Panc1 (cell line): ENCODE measurements around the gene GALNTL6. TPM values are rescaled to one million over a fixed set of nuclear protein-coding genes. Genes with fewer than 3 reads are reported as not detected.

Source experiments
- ATAC-seq: fragments of 200-7000 bp; cut with Tn5 transposase; 2 replicates; pipeline ENCODE4 v1.9.1; 2020; ENCODE audit warnings: mild to moderate bottlenecking, moderate library complexity
- BruUV-seq: library from RNA; stranded (reverse); fragments of 400-500 nt; replicated peaks from 2 replicates; lab custom pipeline; 2021; lab: Mats Ljungman, UMichigan
- CTCF ChIA-PET: fragments of 300-600 bp; sonication (Branson Sonifier 250); formaldehyde crosslinking; loops from one replicate; lab custom pipeline; 2022; ENCODE audit warnings: antibody characterized with exemption; lab: Charles Lee
- POLR2A ChIA-PET: fragments of 300-600 bp; sonication (Branson Sonifier 250); formaldehyde crosslinking; loops from one replicate; lab custom pipeline; 2022; ENCODE audit warnings: antibody characterized with exemption; lab: Charles Lee
- DNase-seq: peaks from one replicate; pipeline ENCODE4 v3.0.0-alpha.2; 2010; ENCODE audit warnings: low read depth, low spot score
- H3K27ac ChIP-seq: 2 replicates; pipeline ENCODE4 v1.5.1; 2011; ENCODE audit warnings: mild to moderate bottlenecking, low read length, inconsistent platforms
- H3K27me3 ChIP-seq: fragments of 200-500 bp; sonication (Bioruptor generic); 2 replicates; pipeline ENCODE4 v1.6.0; 2014; ENCODE audit warnings: low read length, inconsistent platforms; ENCODE audit not compliant: control insufficient read depth, insufficient read depth
- H3K36me3 ChIP-seq: fragments of 200-500 bp; sonication (Bioruptor generic); 2 replicates; pipeline ENCODE4 v1.5.1; 2014; ENCODE audit warnings: inconsistent platforms, mild to moderate bottlenecking, low read length, moderate library complexity; ENCODE audit not compliant: control insufficient read depth, insufficient read depth
- H3K4me1 ChIP-seq: 2 replicates; pipeline ENCODE4 v1.5.1; 2011; ENCODE audit warnings: inconsistent platforms, mild to moderate bottlenecking, low read length, moderate library complexity; ENCODE audit not compliant: control insufficient read depth, insufficient read depth
- H3K4me3 ChIP-seq, 2 experiments: 2 replicates each; pipeline ENCODE4 v1.5.1; 2011 to 2012; ENCODE audit warnings: low read depth in 2 of 2, low read length in 2 of 2, mild to moderate bottlenecking in 2 of 2, inconsistent platforms in 1 of 2, moderate library complexity in 1 of 2
- H3K9me3 ChIP-seq: fragments of 200-500 bp; sonication (Bioruptor generic); 2 replicates; pipeline ENCODE4 v1.5.1; 2014; ENCODE audit warnings: low read depth, mild to moderate bottlenecking, inconsistent platforms, low read length, moderate library complexity; ENCODE audit not compliant: control insufficient read depth, insufficient read depth
- POLR2AphosphoS5 ChIP-seq: IDR thresholded peaks from 2 replicates; pipeline ENCODE4 v1.6.1; 2012; ENCODE audit warnings: mild to moderate bottlenecking, low read depth, low read length, moderate library complexity
- SIN3A ChIP-seq: IDR thresholded peaks from 2 replicates; pipeline ENCODE4 v1.6.1; 2012; ENCODE audit warnings: low read depth, mild to moderate bottlenecking, low read length, moderate library complexity, borderline replicate concordance; ENCODE audit not compliant: insufficient read depth
- TCF7L2 ChIP-seq: IDR thresholded peaks from 2 replicates; pipeline ENCODE4 v1.6.1; 2011; ENCODE audit warnings: mild to moderate bottlenecking, low read depth, low read length, inconsistent platforms
- in situ Hi-C: cut with HindIII; loops from 2 replicates; pipeline ENCODE4 v1.10.0; 2016; ENCODE audit warnings: low sequenced_read_pairs, low pct_unique_long_range_greater_than_20kb
- intact Hi-C: fragments of 100-400 bp; cut with micrococcal nuclease; formaldehyde crosslinking; loops from one replicate; pipeline ENCODE4 v1.10.0; 2022; ENCODE audit not compliant: unreplicated experiment
- total RNA-seq: library from RNA; stranded (reverse); gene quantifications from one replicate; pipeline ENCODE4 v1.2.1, GENCODE V29; 2021; ENCODE audit not compliant: unreplicated experiment
- TF ChIP-seq, protein P1 (sequence below), 2 experiments: IDR thresholded peaks; 2 replicates each; pipeline ENCODE4 v1.6.1; 2011 to 2012; ENCODE audit warnings: low read depth in 2 of 2, control low read depth in 1 of 2, low read length in 1 of 2, mild to moderate bottlenecking in 1 of 2, moderate library complexity in 1 of 2; ENCODE audit not compliant: insufficient read depth in 1 of 2
- TF ChIP-seq, protein P2 (sequence below): fragments of 450-650 bp; IDR thresholded peaks from 2 replicates; pipeline ENCODE4 v1.5.1; 2017; ENCODE audit warnings: mild to moderate bottlenecking

GALNTL6 gene
- total RNA-seq, 1 experiment from 2014 or later: not detected

- TF ChIP-seq POLR2AphosphoS5: no peak
- TF ChIP-seq, protein P1, sequence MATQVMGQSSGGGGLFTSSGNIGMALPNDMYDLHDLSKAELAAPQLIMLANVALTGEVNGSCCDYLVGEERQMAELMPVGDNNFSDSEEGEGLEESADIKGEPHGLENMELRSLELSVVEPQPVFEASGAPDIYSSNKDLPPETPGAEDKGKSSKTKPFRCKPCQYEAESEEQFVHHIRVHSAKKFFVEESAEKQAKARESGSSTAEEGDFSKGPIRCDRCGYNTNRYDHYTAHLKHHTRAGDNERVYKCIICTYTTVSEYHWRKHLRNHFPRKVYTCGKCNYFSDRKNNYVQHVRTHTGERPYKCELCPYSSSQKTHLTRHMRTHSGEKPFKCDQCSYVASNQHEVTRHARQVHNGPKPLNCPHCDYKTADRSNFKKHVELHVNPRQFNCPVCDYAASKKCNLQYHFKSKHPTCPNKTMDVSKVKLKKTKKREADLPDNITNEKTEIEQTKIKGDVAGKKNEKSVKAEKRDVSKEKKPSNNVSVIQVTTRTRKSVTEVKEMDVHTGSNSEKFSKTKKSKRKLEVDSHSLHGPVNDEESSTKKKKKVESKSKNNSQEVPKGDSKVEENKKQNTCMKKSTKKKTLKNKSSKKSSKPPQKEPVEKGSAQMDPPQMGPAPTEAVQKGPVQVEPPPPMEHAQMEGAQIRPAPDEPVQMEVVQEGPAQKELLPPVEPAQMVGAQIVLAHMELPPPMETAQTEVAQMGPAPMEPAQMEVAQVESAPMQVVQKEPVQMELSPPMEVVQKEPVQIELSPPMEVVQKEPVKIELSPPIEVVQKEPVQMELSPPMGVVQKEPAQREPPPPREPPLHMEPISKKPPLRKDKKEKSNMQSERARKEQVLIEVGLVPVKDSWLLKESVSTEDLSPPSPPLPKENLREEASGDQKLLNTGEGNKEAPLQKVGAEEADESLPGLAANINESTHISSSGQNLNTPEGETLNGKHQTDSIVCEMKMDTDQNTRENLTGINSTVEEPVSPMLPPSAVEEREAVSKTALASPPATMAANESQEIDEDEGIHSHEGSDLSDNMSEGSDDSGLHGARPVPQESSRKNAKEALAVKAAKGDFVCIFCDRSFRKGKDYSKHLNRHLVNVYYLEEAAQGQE (IDR thresholded peaks at IDR 0.05; ENCODE audit: insufficient read depth in 1 of 2, low read depth in 2 of 2, low read length in 1 of 2): no peak
- TF ChIP-seq SIN3A: no peak
- TF ChIP-seq, protein P2, sequence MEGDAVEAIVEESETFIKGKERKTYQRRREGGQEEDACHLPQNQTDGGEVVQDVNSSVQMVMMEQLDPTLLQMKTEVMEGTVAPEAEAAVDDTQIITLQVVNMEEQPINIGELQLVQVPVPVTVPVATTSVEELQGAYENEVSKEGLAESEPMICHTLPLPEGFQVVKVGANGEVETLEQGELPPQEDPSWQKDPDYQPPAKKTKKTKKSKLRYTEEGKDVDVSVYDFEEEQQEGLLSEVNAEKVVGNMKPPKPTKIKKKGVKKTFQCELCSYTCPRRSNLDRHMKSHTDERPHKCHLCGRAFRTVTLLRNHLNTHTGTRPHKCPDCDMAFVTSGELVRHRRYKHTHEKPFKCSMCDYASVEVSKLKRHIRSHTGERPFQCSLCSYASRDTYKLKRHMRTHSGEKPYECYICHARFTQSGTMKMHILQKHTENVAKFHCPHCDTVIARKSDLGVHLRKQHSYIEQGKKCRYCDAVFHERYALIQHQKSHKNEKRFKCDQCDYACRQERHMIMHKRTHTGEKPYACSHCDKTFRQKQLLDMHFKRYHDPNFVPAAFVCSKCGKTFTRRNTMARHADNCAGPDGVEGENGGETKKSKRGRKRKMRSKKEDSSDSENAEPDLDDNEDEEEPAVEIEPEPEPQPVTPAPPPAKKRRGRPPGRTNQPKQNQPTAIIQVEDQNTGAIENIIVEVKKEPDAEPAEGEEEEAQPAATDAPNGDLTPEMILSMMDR: no peak
- no peak for TF ChIP-seq TCF7L2
- no peak for DNase-seq
- no peaks in the 10 kb centered on the region for H3K27me3 ChIP-seq
- no peak for ATAC-seq
- H3K27ac ChIP-seq: no peak overlapping the region
- no TSS peak for BruUV-seq
- H3K9me3 ChIP-seq: no peaks in the 10 kb centered on the region
- no peaks in the 10 kb centered on the region for H3K36me3 ChIP-seq
- intact Hi-C loops (no loop called here), in situ Hi-C loops (no loop called here)
- no peaks in the 10 kb centered on the region for H3K4me1 ChIP-seq
- CTCF ChIA-PET: no interaction called here
- POLR2A ChIA-PET: no interaction called here
- no peak overlapping the region for H3K4me3 ChIP-seq
Measured at GRCh38 chr4:172377486-172378140, 564.4 kb downstream of the GALNTL6 start.

DNA sequence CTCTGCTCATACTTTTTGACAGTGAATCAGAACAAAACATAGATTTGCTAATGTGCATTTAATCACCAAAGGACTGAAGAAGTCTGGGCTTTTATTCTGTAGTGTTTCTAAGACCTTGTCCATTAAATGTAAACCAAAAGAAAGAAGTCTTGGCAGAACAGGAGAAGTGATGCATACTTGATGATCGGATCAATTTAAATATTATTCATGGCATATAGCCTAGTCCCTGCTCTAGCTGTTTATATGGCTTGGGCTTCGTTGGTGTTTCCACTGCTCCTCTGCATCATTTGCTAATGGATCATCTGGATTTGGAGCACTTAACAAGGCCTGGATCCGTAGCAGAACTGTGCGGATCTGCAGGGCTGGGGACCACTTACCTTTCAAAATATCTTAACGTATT, 566.6 kb downstream of the GALNTL6 start:
- TF ChIP-seq SIN3A: no peak
- TF ChIP-seq TCF7L2: no peak
- TF ChIP-seq POLR2AphosphoS5: no peak
- TF ChIP-seq, protein P1 (IDR thresholded peaks at IDR 0.05; ENCODE audit: insufficient read depth in 1 of 2, low read depth in 2 of 2, low read length in 1 of 2): no peak
- TF ChIP-seq, protein P2: no peak
- no peaks in the 10 kb centered on the region for H3K27me3 ChIP-seq
- no peaks in the 10 kb centered on the region for H3K4me1 ChIP-seq
- BruUV-seq: no TSS peak
- DNase-seq (no peak), ATAC-seq (no peak)
- in situ Hi-C loops: no loop called here
- no peak overlapping the region for H3K4me3 ChIP-seq
- CTCF ChIA-PET: no interaction called here
- intact Hi-C loops: no loop called here
- POLR2A ChIA-PET: no interaction called here
- H3K36me3 ChIP-seq: no peaks in the 10 kb centered on the region
- no peak overlapping the region for H3K27ac ChIP-seq
- no peaks in the 10 kb centered on the region for H3K9me3 ChIP-seq
